ENCODE results near the gene SHOC2.

SHOC2 gene

GRCh38 chr10:111035542-111035941 lies 116.1 kb downstream of the SHOC2 start:
- no peak for TF ChIP-seq CTCF (conservative IDR thresholded peaks at IDR 0.05)
- no peak overlapping the region for H3K27ac ChIP-seq

GRCh38 chr10:111037858-111038257 lies 118.5 kb downstream of the SHOC2 start:
- no peak overlapping the region for H3K27ac ChIP-seq
- no peak for TF ChIP-seq CTCF (conservative IDR thresholded peaks at IDR 0.05)

- TF ChIP-seq CTCF (conservative IDR thresholded peaks at IDR 0.05) = no peak
- no peak overlapping the region for H3K27ac ChIP-seq
Measured at GRCh38 chr10:111039522-111039921, 120.1 kb downstream of the SHOC2 start.

GRCh38 chr10:111057006-111057405 lies 137.6 kb downstream of the SHOC2 start:
- TF ChIP-seq CTCF (conservative IDR thresholded peaks at IDR 0.05) = no peak
- H3K27ac ChIP-seq = no peak overlapping the region
